ENCODE results near the gene CHPT1. TPM values are rescaled to one million over a fixed set of nuclear protein-coding genes. Genes with fewer than 3 reads are reported as not detected.
A peak's percentile ranks its signal among the peaks of the same experiment; 100 is the strongest.
"Not testable (repeated sequence)": the region's sequence is repeated elsewhere in the genome, so short reads cannot be mapped to it uniquely, and the experiment has no call there.

Gene CHPT1
- polyA plus RNA-seq, result 10 to 100 TPM; 19.1 to 21.9 TPM

DNA sequence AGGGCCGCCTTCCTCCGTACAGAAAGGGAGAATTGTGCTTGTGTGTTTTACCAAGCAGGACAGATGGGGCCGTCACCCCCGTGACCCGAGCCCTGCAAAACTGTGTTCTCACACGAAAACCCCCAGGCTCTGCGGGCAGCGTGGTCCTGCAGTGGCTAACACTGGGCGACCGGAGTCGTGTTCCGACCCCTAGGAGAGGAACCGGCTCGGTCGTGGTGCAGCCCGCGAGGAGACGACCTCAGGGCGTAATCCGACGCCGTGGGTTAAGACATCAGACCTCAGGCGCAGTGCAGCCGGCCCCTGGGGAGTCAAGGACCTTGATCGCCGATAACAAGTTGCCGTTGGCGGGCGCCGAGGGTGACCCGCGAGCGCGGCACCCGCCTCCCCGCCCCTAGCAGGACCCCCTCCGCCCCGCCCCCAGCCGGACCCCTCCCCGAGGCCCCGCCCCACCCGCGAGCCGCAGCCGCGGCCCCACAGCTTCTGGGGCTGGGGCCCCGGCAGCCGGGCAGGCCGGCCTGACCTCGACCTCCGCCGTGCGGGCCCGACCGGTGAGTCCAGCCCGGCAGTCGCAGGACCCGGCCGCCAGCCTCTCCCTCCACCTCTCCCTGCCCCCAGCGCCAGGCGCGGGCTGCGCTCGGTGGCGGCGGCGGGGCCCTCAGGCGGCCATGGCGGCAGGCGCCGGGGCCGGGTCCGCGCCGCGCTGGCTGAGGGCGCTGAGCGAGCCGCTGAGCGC lies at the start of gene CHPT1:
CHPT1 (plus strand) TSS at position 444 of the 733 bp plus-strand sequence; CDS start at position 666, 222 bp downstream.
- WGBS, 2 donors, result 0% methylated on average over 47 to 80 of the region's 80 CpGs
- Histone ChIP-seq H3K27me3 (ENCODE audit: control insufficient read depth in 1 of 2, insufficient read depth in 2 of 2, low read length in 2 of 2) (no peaks in the 10 kb centered on the region), H3K27ac (ENCODE audit: low read depth in 2 of 2, low read length in 1 of 2) (peak within 1 kb of the TSS; percentile 92 to 93), H3K4me3 (ENCODE audit: low read depth in 1 of 2, low read length in 2 of 2) (peak within 1 kb of the TSS; percentile 93 to 98), H3K36me3 (ENCODE audit: control insufficient read depth in 2 of 2, insufficient read depth in 2 of 2, low read length in 1 of 2) (no peaks in the 10 kb centered on the region), H3K4me1 (ENCODE audit: control insufficient read depth in 2 of 2, insufficient read depth in 2 of 2, low read length in 1 of 2) (peaks cover 0 to 3% of the 10 kb centered on the region in 2 donors), H3K9me3 (ENCODE audit: control insufficient read depth in 2 of 2, insufficient read depth in 1 of 2, low read depth in 1 of 2, low read length in 1 of 2) (no peaks in the 10 kb centered on the region)

GRCh38 chr12:101647711-101648110 lies 49.7 kb upstream of the CHPT1 start:
- Histone ChIP-seq H3K9me3 (ENCODE audit: control insufficient read depth in 2 of 2, insufficient read depth in 1 of 2, low read depth in 1 of 2, low read length in 1 of 2) (no peaks in the 10 kb centered on the region), H3K4me3 (ENCODE audit: low read depth in 1 of 2, low read length in 2 of 2) (no peak overlapping the region), H3K27ac (ENCODE audit: low read depth in 2 of 2, low read length in 1 of 2) (no peak overlapping the region), H3K27me3 (ENCODE audit: control insufficient read depth in 1 of 2, insufficient read depth in 2 of 2, low read length in 2 of 2) (no peaks in the 10 kb centered on the region), H3K4me1 (ENCODE audit: control insufficient read depth in 2 of 2, insufficient read depth in 2 of 2, low read length in 1 of 2) (no peaks in the 10 kb centered on the region), H3K36me3 (ENCODE audit: control insufficient read depth in 2 of 2, insufficient read depth in 2 of 2, low read length in 1 of 2) (no peaks in the 10 kb centered on the region)
- WGBS, 2 donors, result 89 to 95% methylated on average over 2 of the region's 2 CpGs

DNA sequence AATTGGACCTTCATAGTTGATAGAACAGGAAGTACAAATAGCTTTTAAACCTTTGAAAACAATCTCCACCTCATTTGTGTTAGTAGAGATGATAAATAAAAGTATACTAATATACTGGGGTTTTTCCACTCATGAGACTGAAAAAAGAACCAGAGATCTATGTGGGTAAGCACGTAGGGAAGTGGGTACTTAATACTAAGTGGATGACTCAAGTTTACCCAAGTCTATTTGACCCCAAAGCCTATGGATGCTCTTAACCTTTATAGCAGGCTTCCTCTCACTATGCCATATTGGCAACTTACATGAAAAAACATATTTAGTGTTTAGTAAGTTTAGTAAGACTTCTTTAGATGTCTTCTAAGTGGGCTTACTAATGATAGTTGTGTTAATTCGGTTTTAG lies 49.2 kb upstream of the CHPT1 start:
- H3K36me3 ChIP-seq (ENCODE audit: control insufficient read depth in 2 of 2, insufficient read depth in 2 of 2, low read length in 1 of 2), result no peaks in the 10 kb centered on the region
- no peaks in the 10 kb centered on the region for H3K9me3 ChIP-seq (ENCODE audit: control insufficient read depth in 2 of 2, insufficient read depth in 1 of 2, low read depth in 1 of 2, low read length in 1 of 2)
- WGBS, 2 donors, result 66 to 69% methylated on average over 2 of the region's 2 CpGs
- no peak overlapping the region for H3K4me3 ChIP-seq (ENCODE audit: low read depth in 1 of 2, low read length in 2 of 2)
- H3K4me1 ChIP-seq (ENCODE audit: control insufficient read depth in 2 of 2, insufficient read depth in 2 of 2, low read length in 1 of 2), result no peaks in the 10 kb centered on the region
- H3K27me3 ChIP-seq (ENCODE audit: control insufficient read depth in 1 of 2, insufficient read depth in 2 of 2, low read length in 2 of 2), result no peaks in the 10 kb centered on the region
- no peak overlapping the region for H3K27ac ChIP-seq (ENCODE audit: low read depth in 2 of 2, low read length in 1 of 2)

DNA sequence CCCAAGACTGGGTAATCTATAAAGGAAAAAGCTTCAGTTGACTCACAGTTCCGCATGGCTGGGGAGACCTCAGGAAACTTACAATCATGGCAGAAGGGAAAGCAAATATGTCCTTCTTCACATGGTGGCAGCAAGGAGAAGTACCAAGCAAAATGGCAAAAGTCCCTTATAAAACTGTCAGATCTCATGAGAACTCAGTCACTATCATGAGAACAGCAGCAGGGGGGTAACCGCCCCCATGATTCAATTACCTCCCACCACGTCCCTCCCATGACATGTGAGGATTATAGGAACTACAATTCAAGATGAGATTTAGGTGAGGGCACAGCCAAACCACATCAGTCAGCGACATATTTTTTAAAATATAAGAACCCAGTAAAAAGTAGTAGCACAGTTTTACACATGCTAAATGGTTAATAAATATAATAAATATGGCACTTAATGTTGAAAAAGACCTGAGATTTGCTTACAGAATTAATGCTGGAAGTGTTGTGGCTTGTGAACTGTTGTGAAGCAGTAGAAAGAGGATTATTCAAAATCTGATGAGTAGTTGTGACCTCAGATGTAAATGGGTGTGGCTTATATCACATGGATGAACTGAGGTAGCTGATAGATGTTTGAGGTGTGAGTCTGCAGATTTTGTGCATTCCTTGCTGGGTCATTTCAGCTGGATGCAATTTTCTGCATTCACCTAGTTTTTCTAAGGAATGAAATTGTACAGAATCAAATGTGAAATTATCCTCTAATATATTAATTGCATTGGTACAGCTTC lies 46.9 kb upstream of the CHPT1 start:
- no peaks in the 10 kb centered on the region for H3K9me3 ChIP-seq (ENCODE audit: control insufficient read depth in 2 of 2, insufficient read depth in 1 of 2, low read depth in 1 of 2, low read length in 1 of 2)
- H3K36me3 ChIP-seq (ENCODE audit: control insufficient read depth in 2 of 2, insufficient read depth in 2 of 2, low read length in 1 of 2), result no peaks in the 10 kb centered on the region
- WGBS, 2 donors, result 92 to 94% methylated on average over 4 of the region's 4 CpGs
- H3K27ac ChIP-seq (ENCODE audit: low read depth in 2 of 2, low read length in 1 of 2), result no peak overlapping the region
- no peaks in the 10 kb centered on the region for H3K4me1 ChIP-seq (ENCODE audit: control insufficient read depth in 2 of 2, insufficient read depth in 2 of 2, low read length in 1 of 2)
- no peaks in the 10 kb centered on the region for H3K27me3 ChIP-seq (ENCODE audit: control insufficient read depth in 1 of 2, insufficient read depth in 2 of 2, low read length in 2 of 2)
- H3K4me3 ChIP-seq (ENCODE audit: low read depth in 1 of 2, low read length in 2 of 2), result no peak overlapping the region

GRCh38 chr12:101653030-101653429 lies 44.4 kb upstream of the CHPT1 start:
- no peaks in the 10 kb centered on the region for H3K9me3 ChIP-seq (ENCODE audit: control insufficient read depth in 2 of 2, insufficient read depth in 1 of 2, low read depth in 1 of 2, low read length in 1 of 2)
- 61 to 75% methylated on average over 3 of the region's 3 CpGs for WGBS, 2 donors
- H3K4me3 ChIP-seq (ENCODE audit: low read depth in 1 of 2, low read length in 2 of 2), result no peak overlapping the region
- H3K27me3 ChIP-seq (ENCODE audit: control insufficient read depth in 1 of 2, insufficient read depth in 2 of 2, low read length in 2 of 2), result no peaks in the 10 kb centered on the region
- no peaks in the 10 kb centered on the region for H3K36me3 ChIP-seq (ENCODE audit: control insufficient read depth in 2 of 2, insufficient read depth in 2 of 2, low read length in 1 of 2)
- no peak overlapping the region for H3K27ac ChIP-seq (ENCODE audit: low read depth in 2 of 2, low read length in 1 of 2)
- H3K4me1 ChIP-seq (ENCODE audit: control insufficient read depth in 2 of 2, insufficient read depth in 2 of 2, low read length in 1 of 2), result no peaks in the 10 kb centered on the region

- no peaks in the 10 kb centered on the region for H3K27me3 ChIP-seq (ENCODE audit: control insufficient read depth in 1 of 2, insufficient read depth in 2 of 2, low read length in 2 of 2)
- no peaks in the 10 kb centered on the region for H3K36me3 ChIP-seq (ENCODE audit: control insufficient read depth in 2 of 2, insufficient read depth in 2 of 2, low read length in 1 of 2)
- H3K4me3 ChIP-seq (ENCODE audit: low read depth in 1 of 2, low read length in 2 of 2), result no peak overlapping the region
- no peaks in the 10 kb centered on the region for H3K9me3 ChIP-seq (ENCODE audit: control insufficient read depth in 2 of 2, insufficient read depth in 1 of 2, low read depth in 1 of 2, low read length in 1 of 2)
- 38 to 40% methylated on average over 3 of the region's 3 CpGs for WGBS, 2 donors
- H3K27ac ChIP-seq (ENCODE audit: low read depth in 2 of 2, low read length in 1 of 2), result no peak overlapping the region
- no peaks in the 10 kb centered on the region for H3K4me1 ChIP-seq (ENCODE audit: control insufficient read depth in 2 of 2, insufficient read depth in 2 of 2, low read length in 1 of 2)
These were observed 43.9 kb upstream of the CHPT1 start for GRCh38 chr12:101653503-101653902.

- no peaks in the 10 kb centered on the region for H3K4me1 ChIP-seq (ENCODE audit: control insufficient read depth in 2 of 2, insufficient read depth in 2 of 2, low read length in 1 of 2)
- H3K27me3 ChIP-seq (ENCODE audit: control insufficient read depth in 1 of 2, insufficient read depth in 2 of 2, low read length in 2 of 2), result no peaks in the 10 kb centered on the region
- 87 to 89% methylated on average over 1 of the region's 1 CpG for WGBS, 2 donors
- no peak overlapping the region for H3K4me3 ChIP-seq (ENCODE audit: low read depth in 1 of 2, low read length in 2 of 2)
- no peak overlapping the region for H3K27ac ChIP-seq (ENCODE audit: low read depth in 2 of 2, low read length in 1 of 2)
- H3K36me3 ChIP-seq (ENCODE audit: control insufficient read depth in 2 of 2, insufficient read depth in 2 of 2, low read length in 1 of 2), result no peaks in the 10 kb centered on the region
- H3K9me3 ChIP-seq (ENCODE audit: control insufficient read depth in 2 of 2, insufficient read depth in 1 of 2, low read depth in 1 of 2, low read length in 1 of 2), result no peaks in the 10 kb centered on the region
These were observed 43.0 kb upstream of the CHPT1 start for GRCh38 chr12:101654442-101654841.

DNA sequence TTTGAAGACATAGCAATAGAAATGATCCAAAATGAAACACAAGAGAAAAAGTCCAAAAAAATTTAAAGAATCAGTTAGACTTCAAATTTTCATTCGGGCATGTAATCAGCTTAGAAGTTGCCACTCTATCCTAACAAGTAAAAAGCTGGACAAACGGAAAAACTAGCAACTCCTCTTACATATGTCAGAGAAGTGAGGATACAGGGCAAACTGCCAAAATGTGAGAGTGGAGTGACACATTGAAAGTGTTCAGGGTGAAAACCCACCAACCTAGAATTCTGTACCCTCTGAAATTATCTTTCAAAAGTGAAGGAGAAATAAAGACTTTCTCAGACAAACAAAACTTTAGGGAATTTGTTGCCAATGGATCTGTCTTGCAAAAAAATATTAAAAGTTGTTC lies 42.0 kb upstream of the CHPT1 start:
- 46 to 57% methylated on average over 2 of the region's 2 CpGs for WGBS, 2 donors
- Histone ChIP-seq H3K36me3 (ENCODE audit: control insufficient read depth in 2 of 2, insufficient read depth in 2 of 2, low read length in 1 of 2) (no peaks in the 10 kb centered on the region), H3K27me3 (ENCODE audit: control insufficient read depth in 1 of 2, insufficient read depth in 2 of 2, low read length in 2 of 2) (no peaks in the 10 kb centered on the region)

DNA sequence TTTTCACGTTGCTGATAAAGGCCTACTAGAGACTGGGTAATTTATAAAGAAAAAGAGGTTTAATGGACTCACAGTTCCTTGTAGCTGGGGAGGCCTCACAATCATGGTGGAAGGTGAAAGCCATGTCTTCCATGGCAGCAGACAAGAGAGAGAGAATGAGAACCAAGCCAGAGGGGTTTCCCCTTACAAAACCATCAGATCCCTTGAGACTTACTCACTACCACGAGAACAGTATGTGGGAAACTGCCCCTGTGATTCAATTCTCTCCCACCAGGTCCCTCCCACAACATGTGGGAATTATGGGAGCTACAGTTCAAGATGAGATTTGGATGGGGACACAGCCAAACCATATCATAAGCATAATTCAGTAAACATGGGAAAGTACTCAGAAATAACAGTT lies 36.8 kb upstream of the CHPT1 start:
- not testable (repeated sequence) for H3K27ac ChIP-seq (ENCODE audit: low read depth in 2 of 2, low read length in 1 of 2); H3K27me3 ChIP-seq (ENCODE audit: control insufficient read depth in 1 of 2, insufficient read depth in 2 of 2, low read length in 2 of 2)
- WGBS, 2 donors, result 79 to 81% methylated on average over 2 of the region's 2 CpGs

More for the DNA sequence above, 42.0 kb upstream of the CHPT1 start:
- no peaks in the 10 kb centered on the region for H3K4me1 ChIP-seq (ENCODE audit: control insufficient read depth in 2 of 2, insufficient read depth in 2 of 2, low read length in 1 of 2)
- H3K9me3 ChIP-seq (ENCODE audit: control insufficient read depth in 2 of 2, insufficient read depth in 1 of 2, low read depth in 1 of 2, low read length in 1 of 2), result no peaks in the 10 kb centered on the region
- H3K27ac ChIP-seq (ENCODE audit: low read depth in 2 of 2, low read length in 1 of 2), result no peak overlapping the region
- H3K4me3 ChIP-seq (ENCODE audit: low read depth in 1 of 2, low read length in 2 of 2), result no peak overlapping the region

More for the DNA sequence above, 36.8 kb upstream of the CHPT1 start:
- not testable (repeated sequence) for H3K36me3 ChIP-seq (ENCODE audit: control insufficient read depth in 2 of 2, insufficient read depth in 2 of 2, low read length in 1 of 2); H3K9me3 ChIP-seq (ENCODE audit: control insufficient read depth in 2 of 2, insufficient read depth in 1 of 2, low read depth in 1 of 2, low read length in 1 of 2); H3K4me3 ChIP-seq (ENCODE audit: low read depth in 1 of 2, low read length in 2 of 2); H3K4me1 ChIP-seq (ENCODE audit: control insufficient read depth in 2 of 2, insufficient read depth in 2 of 2, low read length in 1 of 2)
